Measurements from ENCODE around the gene LMTK2. TPM values are rescaled to one million over a fixed set of nuclear protein-coding genes. Genes with fewer than 3 reads are reported as not detected.

LMTK2 gene
- total RNA-seq, 4 donors from 2014 or later = 22.5 to 31.7 (median 28.4) TPM

DNA sequence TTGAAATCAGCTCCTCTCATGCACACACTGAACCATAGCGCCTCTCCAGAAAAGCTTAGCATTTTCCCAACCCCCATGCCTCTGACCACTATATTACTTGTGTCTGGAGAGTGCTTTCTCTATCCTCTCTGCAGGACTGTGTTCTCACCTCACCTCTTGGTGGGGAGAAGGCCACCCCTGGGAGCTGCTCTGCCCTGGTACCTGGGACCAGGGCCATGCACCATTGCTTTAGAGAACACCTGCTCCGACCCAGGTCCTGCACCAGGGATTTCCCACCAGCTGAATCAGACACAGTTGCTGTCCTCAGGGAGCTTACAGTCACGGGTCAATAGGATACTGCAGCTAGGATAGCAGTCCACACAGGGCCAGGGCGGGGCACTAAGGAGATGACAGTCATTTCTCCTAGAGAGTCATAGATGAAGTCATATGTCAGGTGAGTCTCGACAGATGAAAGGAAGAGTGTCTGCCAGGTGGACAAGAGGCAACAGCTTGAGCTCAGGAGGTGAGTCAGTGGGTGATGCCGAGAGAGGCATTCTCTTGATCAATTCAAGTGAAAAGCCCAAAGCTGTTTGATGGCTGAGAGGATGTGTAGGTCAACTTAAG is 619 bp upstream of the LMTK2 start:
- no peaks in the 10 kb centered on the region for H3K36me3 ChIP-seq
- no peak overlapping the region for H3K27ac ChIP-seq (replicated peaks in 1 of 4)
- TF ChIP-seq POLR2AphosphoS5 (IDR thresholded peaks at IDR 0.05) (no peak), EP300 (IDR thresholded peaks at IDR 0.05) (no peak), POLR2A (IDR thresholded peaks at IDR 0.05; ENCODE audit: low read depth) (no peak)
- TF ChIP-seq, protein P1, sequence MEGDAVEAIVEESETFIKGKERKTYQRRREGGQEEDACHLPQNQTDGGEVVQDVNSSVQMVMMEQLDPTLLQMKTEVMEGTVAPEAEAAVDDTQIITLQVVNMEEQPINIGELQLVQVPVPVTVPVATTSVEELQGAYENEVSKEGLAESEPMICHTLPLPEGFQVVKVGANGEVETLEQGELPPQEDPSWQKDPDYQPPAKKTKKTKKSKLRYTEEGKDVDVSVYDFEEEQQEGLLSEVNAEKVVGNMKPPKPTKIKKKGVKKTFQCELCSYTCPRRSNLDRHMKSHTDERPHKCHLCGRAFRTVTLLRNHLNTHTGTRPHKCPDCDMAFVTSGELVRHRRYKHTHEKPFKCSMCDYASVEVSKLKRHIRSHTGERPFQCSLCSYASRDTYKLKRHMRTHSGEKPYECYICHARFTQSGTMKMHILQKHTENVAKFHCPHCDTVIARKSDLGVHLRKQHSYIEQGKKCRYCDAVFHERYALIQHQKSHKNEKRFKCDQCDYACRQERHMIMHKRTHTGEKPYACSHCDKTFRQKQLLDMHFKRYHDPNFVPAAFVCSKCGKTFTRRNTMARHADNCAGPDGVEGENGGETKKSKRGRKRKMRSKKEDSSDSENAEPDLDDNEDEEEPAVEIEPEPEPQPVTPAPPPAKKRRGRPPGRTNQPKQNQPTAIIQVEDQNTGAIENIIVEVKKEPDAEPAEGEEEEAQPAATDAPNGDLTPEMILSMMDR (IDR thresholded peaks at IDR 0.05) = no peak
- H3K9me3 ChIP-seq = peaks cover 0 to 9% (median 0%) of the 10 kb centered on the region in 4 donors
- no peak for DNase-seq (ENCODE audit: extremely low spot score)
- no peaks in the 10 kb centered on the region for H3K27me3 ChIP-seq
- H3K4me3 ChIP-seq = peak overlapping the region in 3 of 4 donors; percentile 79 to 99 (median 99)
- WGBS = 75% methylated on average over 6 of the region's 6 CpGs
- intact Hi-C loops (cut with DNase I) = loop anchor here (1.0 kb wide), 1 partner anchor 63 kb away; no protein-coding TSS in a partner anchor
- peaks cover 19 to 37% (median 29%) of the 10 kb centered on the region in 4 donors for H3K4me1 ChIP-seq

DNA sequence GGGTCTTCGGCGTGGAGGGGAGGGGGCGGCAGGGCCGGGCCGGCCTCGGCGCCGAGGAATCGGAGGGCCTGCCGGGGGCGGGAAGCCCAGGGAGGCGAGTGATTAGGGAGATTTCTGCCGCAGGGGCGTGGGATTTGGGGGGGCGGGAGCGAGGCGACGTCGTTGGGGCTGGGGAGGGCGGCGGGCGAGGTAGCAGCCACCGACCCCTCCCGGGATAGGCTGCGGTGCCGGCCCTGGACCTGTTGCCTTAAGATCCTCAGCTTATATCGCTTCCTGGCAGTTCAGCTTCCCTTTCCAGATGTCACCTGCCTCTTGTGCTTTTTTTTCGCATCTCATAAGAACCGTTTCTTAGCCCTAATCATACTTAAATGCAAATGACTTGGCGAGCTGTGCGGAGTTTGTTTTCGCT is 655 bp downstream of the LMTK2 start:
- WGBS = 1% methylated on average over 13 of the region's 32 CpGs
- TF ChIP-seq EP300 (IDR thresholded peaks at IDR 0.05) (no peak), POLR2AphosphoS5 (IDR thresholded peaks at IDR 0.05) (no peak), POLR2A (IDR thresholded peaks at IDR 0.05; ENCODE audit: low read depth) (no peak)
- TF ChIP-seq, protein P1 (IDR thresholded peaks at IDR 0.05) = no peak
- no peaks in the 10 kb centered on the region for H3K36me3 ChIP-seq
- H3K4me3 ChIP-seq = peak overlapping the region; percentile 76 to 99 (median 89)
- H3K4me1 ChIP-seq = peaks cover 24 to 41% (median 31%) of the 10 kb centered on the region in 4 donors
- intact Hi-C loops (cut with DNase I) = no loop called here
- H3K27me3 ChIP-seq = no peaks in the 10 kb centered on the region
- no peak for DNase-seq (ENCODE audit: extremely low spot score)
- peak overlapping the region; percentile 78 to 92 (median 84) for H3K27ac ChIP-seq (replicated peaks in 1 of 4)
- peaks cover 0 to 2% (median 0%) of the 10 kb centered on the region in 4 donors for H3K9me3 ChIP-seq

DNA sequence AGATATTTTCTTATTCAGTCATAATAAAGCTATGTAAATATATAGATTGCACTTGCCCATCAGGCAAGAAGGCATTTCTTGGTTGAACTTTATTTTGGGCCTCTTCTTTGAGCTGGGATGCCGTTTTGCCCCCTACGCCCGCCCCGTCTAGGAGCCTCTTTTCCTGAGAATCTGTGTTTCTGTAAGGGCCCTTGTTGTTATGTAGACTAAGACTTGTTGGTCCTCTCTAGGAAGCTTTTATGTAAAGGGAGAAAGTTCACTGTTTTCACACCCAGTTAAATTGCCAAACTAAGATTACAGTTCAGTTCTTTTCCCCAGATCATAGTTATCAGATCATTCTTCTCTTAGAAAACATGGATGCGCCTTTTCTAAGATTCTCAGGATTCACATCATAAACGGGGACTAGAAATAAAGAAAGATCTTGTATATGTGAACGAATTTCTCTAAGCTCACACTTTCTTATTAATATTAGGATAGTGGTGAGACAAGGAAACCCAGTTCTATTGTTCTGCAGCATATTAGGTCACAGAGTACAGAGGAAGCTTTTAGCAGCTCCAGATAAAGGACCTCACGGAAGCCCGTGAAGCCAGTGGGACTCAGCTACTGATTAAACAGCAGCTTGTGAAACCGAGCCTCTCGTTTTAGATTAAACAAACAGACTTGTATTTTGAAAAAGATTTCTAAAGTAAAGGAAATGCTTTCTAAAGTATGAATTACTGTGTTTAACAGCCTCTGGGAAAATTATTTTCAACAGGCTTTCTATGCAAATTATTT is 3.8 kb downstream of the LMTK2 start:
- H3K4me3 ChIP-seq = no peak overlapping the region
- WGBS = 75% methylated on average over 11 of the region's 11 CpGs
- intact Hi-C loops (cut with DNase I) = no loop called here
- no peaks in the 10 kb centered on the region for H3K36me3 ChIP-seq
- peaks cover 24 to 41% (median 31%) of the 10 kb centered on the region in 4 donors for H3K4me1 ChIP-seq
- no peak for DNase-seq (ENCODE audit: extremely low spot score)
- H3K27ac ChIP-seq (replicated peaks in 1 of 4) = no peak overlapping the region
- no peaks in the 10 kb centered on the region for H3K27me3 ChIP-seq
- TF ChIP-seq POLR2A (IDR thresholded peaks at IDR 0.05; ENCODE audit: low read depth) (no peak), POLR2AphosphoS5 (IDR thresholded peaks at IDR 0.05) (no peak), EP300 (IDR thresholded peaks at IDR 0.05) (no peak)
- TF ChIP-seq, protein P1 (IDR thresholded peaks at IDR 0.05) = no peak
- no peaks in the 10 kb centered on the region for H3K9me3 ChIP-seq

DNA sequence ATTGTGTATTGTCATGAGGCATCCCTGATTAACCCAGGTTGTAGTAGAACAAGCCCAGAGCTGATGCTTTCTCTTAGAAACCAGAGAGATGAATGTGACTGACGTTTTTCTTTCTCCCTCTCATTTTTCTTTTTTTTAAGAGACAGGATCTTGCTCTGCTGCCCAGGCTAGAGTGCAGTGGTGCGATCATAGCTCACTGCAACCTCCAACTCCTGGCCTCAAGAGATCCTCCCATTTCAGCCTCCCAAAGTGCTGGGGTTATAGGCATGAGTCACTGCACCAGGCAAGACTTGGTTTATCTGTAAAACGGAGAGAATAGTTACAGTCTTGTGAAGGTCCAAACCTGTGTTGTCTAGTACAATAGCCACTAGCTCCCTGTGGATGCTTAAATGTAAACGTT is 5.4 kb downstream of the LMTK2 start:
- intact Hi-C loops (cut with DNase I) = no loop called here
- Histone ChIP-seq H3K27me3 (no peaks in the 10 kb centered on the region), H3K36me3 (no peaks in the 10 kb centered on the region), H3K4me3 (no peak overlapping the region), H3K27ac (replicated peaks in 1 of 4) (no peak overlapping the region), H3K4me1 (peaks cover 21 to 46% (median 29%) of the 10 kb centered on the region in 4 donors), H3K9me3 (no peaks in the 10 kb centered on the region)
- no peak for DNase-seq (ENCODE audit: extremely low spot score)
- 74% methylated on average over 4 of the region's 4 CpGs for WGBS
- TF ChIP-seq EP300 (IDR thresholded peaks at IDR 0.05) (no peak), POLR2AphosphoS5 (IDR thresholded peaks at IDR 0.05) (no peak), POLR2A (IDR thresholded peaks at IDR 0.05; ENCODE audit: low read depth) (no peak)
- TF ChIP-seq, protein P1 (IDR thresholded peaks at IDR 0.05) = no peak
